ENCODE measurements around the gene RAET1E.
"Not testable (repeated sequence)": the region's sequence is repeated elsewhere in the genome, so short reads cannot be mapped to it uniquely, and the experiment has no call there.

RAET1E gene

DNA sequence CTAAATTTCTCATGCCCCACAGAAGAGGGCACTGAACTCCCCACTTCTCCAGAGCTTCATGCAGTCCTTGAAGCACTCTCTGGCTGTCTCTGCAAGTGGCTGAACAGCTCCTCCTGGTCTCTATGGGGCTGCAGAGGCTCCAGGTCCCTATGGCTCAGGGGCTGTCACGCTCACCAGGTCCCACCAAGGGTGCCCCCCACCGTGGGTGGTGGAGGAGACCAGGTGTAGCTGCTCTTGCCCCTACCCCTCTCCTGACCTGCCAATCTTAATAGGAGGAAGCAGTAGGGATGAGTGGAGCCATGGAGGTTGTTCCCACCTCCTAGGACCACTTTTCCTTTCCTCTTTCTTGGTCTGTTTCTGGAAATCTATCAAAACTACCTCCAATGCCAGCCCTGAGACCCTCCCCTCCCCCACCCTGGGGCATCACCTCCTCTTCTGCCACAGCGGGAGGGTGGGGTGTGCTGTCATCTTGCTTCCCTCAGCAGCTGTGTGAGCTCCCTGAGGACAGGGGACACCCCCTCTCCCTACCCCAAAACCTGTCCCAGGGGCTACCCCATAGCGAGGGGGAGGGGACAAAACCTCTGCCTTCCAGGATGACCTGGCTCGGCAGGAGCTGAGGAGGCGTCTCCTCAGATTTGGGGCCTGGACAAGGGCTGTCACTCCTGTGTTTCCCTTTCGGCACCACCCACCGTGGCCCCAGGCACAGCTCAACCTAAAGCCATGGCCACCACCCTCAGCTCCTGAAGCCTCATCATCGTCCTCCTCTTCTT is 12.0 kb upstream of the RAET1E start:
- no peak for DNase-seq (ENCODE audit: low read depth)

- DNase-seq (ENCODE audit: low read depth): not testable (repeated sequence)
Observed at GRCh38 chr6:149908480-149908879, 10.6 kb upstream of the RAET1E start.

DNA sequence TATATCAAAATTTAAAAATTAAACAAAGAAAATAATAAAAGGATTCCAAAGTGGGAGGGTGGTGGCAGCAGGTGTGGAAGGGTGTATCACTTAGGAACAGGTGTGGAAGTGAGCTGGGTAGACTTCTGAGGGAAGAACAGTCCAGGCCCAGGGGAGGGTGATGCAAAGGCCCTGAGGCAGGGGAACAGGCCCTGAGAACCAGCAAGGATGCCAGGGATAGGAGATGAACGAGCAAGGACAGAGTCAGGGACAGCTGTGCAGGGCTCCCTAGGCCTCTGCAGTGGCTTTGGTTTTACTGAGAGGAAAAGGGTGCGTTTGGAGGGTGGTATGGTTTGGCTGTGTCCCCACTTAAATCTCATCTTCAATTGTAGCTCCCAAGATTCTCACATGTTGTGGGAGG is 9.4 kb upstream of the RAET1E start:
- no peak for DNase-seq (ENCODE audit: low read depth)

DNA sequence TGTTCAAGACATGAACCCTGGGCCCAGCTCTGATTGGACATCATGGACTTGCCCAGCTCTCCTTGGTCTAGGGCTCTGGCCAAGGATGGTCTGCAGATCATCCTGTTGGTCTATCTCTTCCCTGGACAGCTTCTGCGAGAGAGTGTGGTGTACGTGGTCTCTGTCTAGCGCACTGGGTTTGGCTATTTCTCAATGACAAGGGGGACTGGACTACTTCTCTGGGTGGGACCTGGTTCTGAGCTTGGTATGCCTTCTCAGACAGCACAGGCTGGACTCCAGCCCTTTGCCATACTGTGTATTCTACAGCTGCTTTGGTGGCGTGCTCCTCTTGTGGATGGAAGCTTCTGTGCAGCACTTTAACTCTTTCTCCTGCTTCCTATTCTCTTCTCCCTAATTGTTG is 8.5 kb upstream of the RAET1E start:
- no peak for DNase-seq (ENCODE audit: low read depth)

- DNase-seq (ENCODE audit: low read depth): no peak
Observed at GRCh38 chr6:149905911-149906371, 8.0 kb upstream of the RAET1E start.

GRCh38 chr6:149905371-149905910 is 7.5 kb upstream of the RAET1E start:
- no peak for DNase-seq (ENCODE audit: low read depth)

DNA sequence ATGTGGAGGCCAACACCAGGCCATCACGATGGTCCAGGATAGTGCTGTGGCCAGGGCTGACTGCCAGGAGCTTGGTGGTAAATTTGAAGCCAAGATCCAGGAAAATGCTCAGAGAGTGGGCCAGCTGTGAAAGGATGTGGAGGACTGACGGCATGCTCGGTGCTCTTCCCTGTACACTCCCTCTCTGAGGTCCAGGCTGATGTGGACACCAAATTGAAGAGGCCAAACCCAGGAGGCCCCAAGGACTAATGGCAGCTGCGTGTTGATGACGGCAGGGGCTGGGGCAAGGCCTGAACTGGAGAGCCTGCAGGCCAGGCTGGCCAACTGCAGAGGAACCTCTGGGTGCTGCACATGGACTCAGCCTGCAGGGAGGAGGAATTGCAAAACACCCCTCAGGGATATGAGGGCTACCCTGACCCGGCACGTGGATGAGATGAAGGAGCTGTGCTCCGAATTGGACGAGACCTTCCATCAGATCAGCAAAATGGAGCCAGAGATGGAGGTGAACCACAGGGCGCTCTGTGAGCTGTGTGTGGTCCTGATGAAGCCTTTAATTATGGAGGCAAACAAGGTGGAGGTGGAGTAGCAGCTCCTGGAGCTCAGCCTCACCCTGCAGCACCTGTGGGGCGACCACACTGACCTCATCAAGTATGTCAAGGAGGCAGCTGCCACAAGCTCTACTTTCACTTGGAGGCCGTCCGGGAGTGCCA is 6.9 kb upstream of the RAET1E start:
- no peak for DNase-seq (ENCODE audit: low read depth)

GRCh38 chr6:149903938-149904611 is 6.2 kb upstream of the RAET1E start:
- DNase-seq (ENCODE audit: low read depth): no peak

- no peak for DNase-seq (ENCODE audit: low read depth)
Observed at GRCh38 chr6:149901444-149902140, 3.7 kb upstream of the RAET1E start.

DNA sequence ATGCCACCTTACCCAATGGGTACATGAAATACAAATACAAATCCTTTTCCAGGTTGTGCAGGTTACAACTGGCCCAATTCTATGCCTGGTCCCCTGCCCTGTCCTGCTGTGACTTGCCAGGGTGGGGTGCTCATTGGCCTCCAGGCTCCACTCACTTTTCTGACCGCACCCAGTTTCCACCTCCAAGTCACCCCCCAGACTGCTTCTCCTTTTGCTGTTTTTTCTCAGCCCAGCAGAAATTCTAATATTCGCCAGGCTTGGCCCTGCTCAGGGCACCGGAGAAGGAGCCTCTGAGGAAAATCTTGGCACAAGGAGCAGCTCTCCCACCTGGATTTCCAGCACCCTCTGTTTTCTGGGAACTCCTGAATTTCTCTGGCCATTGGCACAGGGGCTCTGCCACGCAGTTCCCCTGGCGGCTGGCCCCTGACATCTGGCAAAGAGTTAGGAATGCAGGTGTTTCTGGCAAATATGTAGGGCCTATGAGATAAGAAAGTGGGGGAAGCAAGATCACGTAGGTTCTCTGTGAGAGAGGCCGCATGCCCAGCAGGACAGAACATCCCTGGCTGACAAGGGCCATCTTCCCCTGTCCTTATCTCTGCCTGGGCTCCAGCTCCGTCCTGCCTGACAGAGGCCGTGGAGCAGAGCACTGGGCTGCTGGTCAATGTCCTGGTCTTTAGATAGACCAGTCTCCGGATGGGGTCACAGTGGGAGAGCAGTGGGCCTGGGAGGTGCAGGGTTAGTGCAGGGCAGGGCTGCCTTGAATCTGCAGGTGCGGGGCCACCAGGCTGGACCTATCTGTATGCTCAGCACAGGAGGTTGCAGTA is 2.9 kb upstream of the RAET1E start:
- no peak for DNase-seq (ENCODE audit: low read depth)

- no peak for DNase-seq (ENCODE audit: low read depth)
Observed at GRCh38 chr6:149899926-149900619, 2.2 kb upstream of the RAET1E start.

DNA sequence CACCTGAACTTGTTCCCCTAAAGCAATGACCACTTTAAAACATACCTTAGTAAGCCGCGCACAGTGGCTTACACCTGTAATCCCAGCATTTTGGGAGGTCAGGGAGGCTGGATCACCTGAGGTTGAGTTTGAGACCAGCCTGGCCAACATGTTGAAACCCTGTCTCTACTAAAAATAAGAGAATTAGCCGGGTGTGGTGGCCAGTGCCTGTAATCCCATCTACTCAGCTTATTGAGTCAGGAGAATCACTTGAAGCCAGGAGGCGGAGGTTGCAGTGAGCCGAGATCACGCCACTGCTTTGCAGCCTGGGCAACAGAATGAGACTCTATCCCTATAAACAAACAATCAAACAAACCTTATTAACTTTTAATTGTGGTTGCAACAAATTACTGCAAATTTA is 1.6 kb upstream of the RAET1E start:
- no peak for DNase-seq (ENCODE audit: low read depth)

GRCh38 chr6:149898966-149899365 is 1.1 kb upstream of the RAET1E start:
- no peak for DNase-seq (ENCODE audit: low read depth)

GRCh38 chr6:149897015-149897697 is 757 bp downstream of the RAET1E start:
- peak; percentile 91 for DNase-seq (ENCODE audit: low read depth)

GRCh38 chr6:149896491-149896890 is 1.4 kb downstream of the RAET1E start:
- no peak for DNase-seq (ENCODE audit: low read depth)

GRCh38 chr6:149895833-149896271 is 2.1 kb downstream of the RAET1E start:
- DNase-seq (ENCODE audit: low read depth): peak; percentile 39

DNA sequence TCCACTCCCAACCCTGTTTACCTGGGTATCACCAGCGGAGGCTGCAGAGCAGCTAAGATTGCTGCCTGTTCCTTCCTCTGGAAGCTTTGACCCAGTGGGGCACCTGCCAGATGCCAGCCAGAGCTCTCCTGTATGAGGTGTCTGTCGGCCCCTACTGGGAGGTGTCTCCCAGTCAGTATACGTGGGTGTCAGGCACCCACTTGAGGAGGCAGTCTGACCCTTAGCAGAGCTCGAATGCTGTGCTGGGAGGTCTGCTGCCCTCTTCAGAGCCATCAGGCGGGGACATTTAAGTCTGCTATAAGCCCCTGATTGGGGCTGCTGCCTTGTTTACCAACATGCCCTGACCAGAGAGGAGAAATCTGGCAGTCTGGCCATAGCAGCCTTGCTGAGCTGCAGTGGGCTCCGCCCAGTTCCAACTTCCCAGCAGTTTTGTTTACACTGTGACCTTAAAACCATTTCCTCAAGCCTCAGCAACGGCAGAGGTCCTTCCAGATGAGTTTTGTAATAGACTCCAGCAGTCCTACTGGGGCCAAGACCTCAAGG is 2.8 kb downstream of the RAET1E start:
- DNase-seq (ENCODE audit: low read depth): peak; percentile 46

DNA sequence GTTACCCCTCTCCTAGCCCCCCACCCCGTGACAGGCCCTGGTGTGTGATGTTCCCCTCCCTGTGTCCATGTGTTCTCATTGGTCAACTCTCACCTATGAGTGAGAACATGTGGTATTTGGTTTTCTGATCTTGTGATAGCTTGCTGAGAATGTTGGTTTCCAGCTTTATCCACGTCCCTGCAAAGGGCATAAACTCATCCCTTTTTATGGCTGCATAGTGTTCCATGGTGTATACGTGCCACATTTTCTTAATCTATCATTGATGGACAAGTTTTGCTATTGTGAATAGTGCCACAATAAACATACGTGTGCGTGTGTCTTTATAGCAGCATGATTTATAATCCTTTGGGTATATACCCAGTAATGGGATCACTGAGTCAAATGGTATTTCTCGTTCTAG is 6.0 kb downstream of the RAET1E start:
- DNase-seq (ENCODE audit: low read depth): not testable (repeated sequence)

DNA sequence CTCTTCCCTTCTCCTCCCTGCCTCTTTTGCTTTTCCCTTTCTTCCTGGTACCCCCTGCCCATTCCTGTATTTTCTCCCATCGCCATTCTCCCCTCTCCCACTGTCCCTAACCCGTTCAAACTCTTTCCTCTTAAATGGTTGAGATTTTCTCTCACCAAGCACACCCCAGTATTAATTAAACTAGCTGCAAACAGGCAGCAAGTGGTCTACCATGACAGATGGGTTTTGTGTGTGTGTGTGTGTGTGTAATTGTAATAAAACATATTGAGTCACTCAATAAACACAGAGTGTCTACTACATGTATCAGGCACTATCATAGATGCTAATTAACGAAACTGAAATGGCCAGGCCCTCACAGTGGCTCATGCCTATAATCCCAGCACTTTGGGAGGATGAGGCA is 6.7 kb downstream of the RAET1E start:
- DNase-seq (ENCODE audit: low read depth): no peak

DNA sequence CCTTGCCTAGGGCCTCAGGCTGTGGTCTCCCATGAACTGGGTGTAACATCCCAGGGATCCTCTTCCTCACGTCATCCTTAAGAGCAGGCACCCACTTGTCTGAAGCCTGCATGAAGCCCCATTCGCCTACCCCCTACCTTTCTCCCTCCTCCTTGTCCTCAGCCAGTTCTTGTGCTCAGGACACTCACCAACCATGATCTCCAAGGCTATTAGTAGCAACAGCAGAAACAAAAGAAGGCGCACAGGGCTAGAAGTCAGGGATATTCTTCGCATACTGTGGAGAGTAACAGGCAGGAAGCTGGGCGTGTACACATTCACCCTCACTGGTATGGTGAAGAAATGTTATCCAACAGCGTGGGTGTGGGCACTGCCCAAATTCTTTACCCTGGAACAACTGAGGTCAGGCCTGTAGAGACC is 7.3 kb downstream of the RAET1E start:
- no peak for DNase-seq (ENCODE audit: low read depth)

Data from GM04503 (cell line).